ENCODE measurements around the gene KDM2B. TPM values are rescaled to one million over a fixed set of nuclear protein-coding genes. Genes with fewer than 3 reads are reported as not detected.

KDM2B gene
- total RNA-seq, 1 donor from 2014 or later: 79.2 TPM

GRCh38 chr12:121456551-121456950 is 124.3 kb downstream of the KDM2B start:
- no peak for DNase-seq (ENCODE audit: low read depth, low spot score)
- no peaks in the 10 kb centered on the region for H3K27me3 Mint-ChIP-seq (ENCODE audit: low read depth)
- peaks cover 8% of the 10 kb centered on the region for H3K36me3 Mint-ChIP-seq (ENCODE audit: low read depth)
- peaks cover 7% of the 10 kb centered on the region for H3K4me1 Mint-ChIP-seq
- TF ChIP-seq CTCF (conservative IDR thresholded peaks at IDR 0.05): no peak
- H3K27ac Mint-ChIP-seq (ENCODE audit: unreplicated experiment): peak overlapping the region; percentile 62
- no peak overlapping the region for H3K4me3 Mint-ChIP-seq
- H3K9me3 Mint-ChIP-seq: no peaks in the 10 kb centered on the region

GRCh38 chr12:121455766-121456420 is 124.9 kb downstream of the KDM2B start:
- no peak for TF ChIP-seq CTCF (conservative IDR thresholded peaks at IDR 0.05)
- H3K9me3 Mint-ChIP-seq: no peaks in the 10 kb centered on the region
- peak overlapping the region; percentile 16 for H3K4me3 Mint-ChIP-seq
- H3K27ac Mint-ChIP-seq (ENCODE audit: unreplicated experiment): peak overlapping the region; percentile 35
- H3K4me1 Mint-ChIP-seq: peaks cover 7% of the 10 kb centered on the region
- peaks cover 8% of the 10 kb centered on the region for H3K36me3 Mint-ChIP-seq (ENCODE audit: low read depth)
- no peaks in the 10 kb centered on the region for H3K27me3 Mint-ChIP-seq (ENCODE audit: low read depth)
- no peak for DNase-seq (ENCODE audit: low read depth, low spot score)

GRCh38 chr12:121454921-121455320 is 125.9 kb downstream of the KDM2B start:
- Mint-ChIP-seq H3K27me3 (ENCODE audit: low read depth) (no peaks in the 10 kb centered on the region), H3K9me3 (no peaks in the 10 kb centered on the region), H3K36me3 (ENCODE audit: low read depth) (peaks cover 5% of the 10 kb centered on the region), H3K4me1 (peaks cover 7% of the 10 kb centered on the region), H3K27ac (ENCODE audit: unreplicated experiment) (peak overlapping the region; percentile 60), H3K4me3 (no peak overlapping the region)
- TF ChIP-seq CTCF (conservative IDR thresholded peaks at IDR 0.05): no peak
- DNase-seq (ENCODE audit: low read depth, low spot score): no peak

GRCh38 chr12:121453629-121454028 is 127.2 kb downstream of the KDM2B start:
- no peak for DNase-seq (ENCODE audit: low read depth, low spot score)
- no peak for TF ChIP-seq CTCF (conservative IDR thresholded peaks at IDR 0.05)
- H3K27ac Mint-ChIP-seq (ENCODE audit: unreplicated experiment): peak overlapping the region; percentile 62
- no peak overlapping the region for H3K4me3 Mint-ChIP-seq
- H3K4me1 Mint-ChIP-seq: peaks cover 8% of the 10 kb centered on the region
- H3K36me3 Mint-ChIP-seq (ENCODE audit: low read depth): peaks cover 7% of the 10 kb centered on the region
- H3K27me3 Mint-ChIP-seq (ENCODE audit: low read depth): no peaks in the 10 kb centered on the region
- H3K9me3 Mint-ChIP-seq: no peaks in the 10 kb centered on the region

- peaks cover 10% of the 10 kb centered on the region for H3K4me1 Mint-ChIP-seq
- H3K36me3 Mint-ChIP-seq (ENCODE audit: low read depth): peaks cover 10% of the 10 kb centered on the region
- no peak overlapping the region for H3K4me3 Mint-ChIP-seq
- no peaks in the 10 kb centered on the region for H3K9me3 Mint-ChIP-seq
- no peak for DNase-seq (ENCODE audit: low read depth, low spot score)
- no peak for TF ChIP-seq CTCF (conservative IDR thresholded peaks at IDR 0.05)
- no peak overlapping the region for H3K27ac Mint-ChIP-seq (ENCODE audit: unreplicated experiment)
- H3K27me3 Mint-ChIP-seq (ENCODE audit: low read depth): no peaks in the 10 kb centered on the region
Observed at GRCh38 chr12:121452985-121453360, 127.8 kb downstream of the KDM2B start.

Measured in neural crest cell (in vitro differentiated cells).